ENCODE data around the gene SPR. TPM values are rescaled to one million over a fixed set of nuclear protein-coding genes. Genes with fewer than 3 reads are reported as not detected.

The SPR gene
- total and polyA plus RNA-seq, 2 donors (not counting 1 experiment from before 2014, with no cell fraction given) = not detected

- H3K27me3 Mint-ChIP-seq = peaks cover 6% of the 10 kb centered on the region
- H3K4me3 Mint-ChIP-seq = no peak overlapping the region
- H3K36me3 ChIP-seq (replicated peaks in 1 of 2; ENCODE audit: control extremely low read depth in 1 of 2, control insufficient read depth in 1 of 2, extremely low read depth in 1 of 2, insufficient read depth in 2 of 2, low read length in 1 of 2) = no peaks in the 10 kb centered on the region
- H3K27ac Mint-ChIP-seq = no peak overlapping the region
- DNase-seq (no peak), ATAC-seq (ENCODE audit: low read depth) (no peak)
- no peak for TF ChIP-seq EZH2 (IDR thresholded peaks at IDR 0.05; ENCODE audit: borderline replicate concordance, insufficient read depth, low read depth, low read length, poor library complexity, severe bottlenecking)
- no peak for TF ChIP-seq CTCF (IDR thresholded peaks at IDR 0.05)
- no peaks in the 10 kb centered on the region for H3K4me1 Mint-ChIP-seq
- intact Hi-C loops (cut with micrococcal nuclease) = no loop called here
- CTCF ChIA-PET = no interaction called here
- H3K9me3 ChIP-seq (ENCODE audit: control extremely low read depth in 1 of 3, control insufficient read depth in 2 of 3, insufficient read depth in 1 of 3, low read length in 2 of 3) = no peaks in the 10 kb centered on the region
- WGBS (ENCODE audit: insufficient coverage) = 94% methylated on average over 4 of the region's 6 CpGs
- no peaks in the 10 kb centered on the region for H4K20me1 ChIP-seq (ENCODE audit: control insufficient read depth, insufficient read depth, low read length, poor library complexity, severe bottlenecking)
- H3K79me2 ChIP-seq (ENCODE audit: control insufficient read depth, insufficient read depth, low read length) = no peaks in the 10 kb centered on the region
- H2AFZ ChIP-seq (ENCODE audit: insufficient read depth, low read depth, low read length, poor library complexity, severe bottlenecking) = no peak overlapping the region
- H3K27me3 ChIP-seq (replicated peaks in 1 of 4; ENCODE audit: control extremely low read depth in 1 of 4, control insufficient read depth in 3 of 4, insufficient read depth in 4 of 4, low read length in 3 of 4) = no peaks in the 10 kb centered on the region
- POLR2A ChIA-PET = no interaction called here
- H3K9ac ChIP-seq (ENCODE audit: low read length) = no peak overlapping the region
- no peaks in the 10 kb centered on the region for H3K9me3 Mint-ChIP-seq (ENCODE audit: insufficient read depth)
- no peak overlapping the region for H3K4me3 ChIP-seq (ENCODE audit: control extremely low read depth in 1 of 5, extremely low read depth in 1 of 5, insufficient read depth in 1 of 5, low read depth in 2 of 5, low read length in 4 of 5)
- no peak overlapping the region for H3K4me2 ChIP-seq (replicated peaks; ENCODE audit: low read depth, low read length, poor library complexity, severe bottlenecking)
- no peak overlapping the region for H3K27ac ChIP-seq (ENCODE audit: low read length in 2 of 2)
- no peaks in the 10 kb centered on the region for H3K4me1 ChIP-seq (ENCODE audit: control insufficient read depth in 2 of 2, insufficient read depth in 2 of 2, low read length in 2 of 2)
These were observed 53.2 kb downstream of the SPR start for GRCh38 chr2:72940361-72940760.

- no peaks in the 10 kb centered on the region for H3K9me3 Mint-ChIP-seq (ENCODE audit: insufficient read depth)
- intact Hi-C loops (cut with micrococcal nuclease) = no loop called here
- no peaks in the 10 kb centered on the region for H3K9me3 ChIP-seq (ENCODE audit: control extremely low read depth in 1 of 3, control insufficient read depth in 2 of 3, insufficient read depth in 1 of 3, low read length in 2 of 3)
- H3K9ac ChIP-seq (ENCODE audit: low read length) = no peak overlapping the region
- TF ChIP-seq CTCF (IDR thresholded peaks at IDR 0.05) = no peak
- no peak for TF ChIP-seq EZH2 (IDR thresholded peaks at IDR 0.05; ENCODE audit: borderline replicate concordance, insufficient read depth, low read depth, low read length, poor library complexity, severe bottlenecking)
- no peaks in the 10 kb centered on the region for H3K79me2 ChIP-seq (ENCODE audit: control insufficient read depth, insufficient read depth, low read length)
- no peak for ATAC-seq (ENCODE audit: low read depth)
- H2AFZ ChIP-seq (ENCODE audit: insufficient read depth, low read depth, low read length, poor library complexity, severe bottlenecking) = no peak overlapping the region
- no peaks in the 10 kb centered on the region for H3K36me3 ChIP-seq (replicated peaks in 1 of 2; ENCODE audit: control extremely low read depth in 1 of 2, control insufficient read depth in 1 of 2, extremely low read depth in 1 of 2, insufficient read depth in 2 of 2, low read length in 1 of 2)
- WGBS (ENCODE audit: insufficient coverage) = 88% methylated on average over 3 of the region's 6 CpGs
- no peaks in the 10 kb centered on the region for H3K27me3 ChIP-seq (replicated peaks in 1 of 4; ENCODE audit: control extremely low read depth in 1 of 4, control insufficient read depth in 3 of 4, insufficient read depth in 4 of 4, low read length in 3 of 4)
- H4K20me1 ChIP-seq (ENCODE audit: control insufficient read depth, insufficient read depth, low read length, poor library complexity, severe bottlenecking) = no peaks in the 10 kb centered on the region
- H3K27ac ChIP-seq (ENCODE audit: low read length in 2 of 2) = no peak overlapping the region
- H3K4me1 Mint-ChIP-seq = no peaks in the 10 kb centered on the region
- no peak overlapping the region for H3K27ac Mint-ChIP-seq
- H3K27me3 Mint-ChIP-seq = peaks cover 4% of the 10 kb centered on the region
- DNase-seq = no peak
- POLR2A ChIA-PET = no interaction called here
- H3K4me3 ChIP-seq (ENCODE audit: control extremely low read depth in 1 of 5, extremely low read depth in 1 of 5, insufficient read depth in 1 of 5, low read depth in 2 of 5, low read length in 4 of 5) = no peak overlapping the region
- H3K4me3 Mint-ChIP-seq = no peak overlapping the region
- H3K4me2 ChIP-seq (replicated peaks; ENCODE audit: low read depth, low read length, poor library complexity, severe bottlenecking) = no peak overlapping the region
- CTCF ChIA-PET = no interaction called here
- H3K4me1 ChIP-seq (ENCODE audit: control insufficient read depth in 2 of 2, insufficient read depth in 2 of 2, low read length in 2 of 2) = no peaks in the 10 kb centered on the region
These were observed 53.6 kb downstream of the SPR start for GRCh38 chr2:72940786-72941185.

Other genes starting within 250 kb of the SPR start
- gene EXOC6B, start 61.4 kb upstream of the SPR start, total RNA-seq = 22.3 and 22.6 TPM in 2 replicates
- gene EXOC6B, start 61.4 kb upstream of the SPR start, polyA plus RNA-seq = 2.4 and 4.8 TPM in 2 replicates
- gene EMX1, start 30.1 kb downstream of the SPR start, total RNA-seq = not detected in 2 replicates
- gene EMX1, start 30.1 kb downstream of the SPR start, polyA plus RNA-seq = not detected in 2 replicates
- gene SFXN5, start 184.3 kb downstream of the SPR start, total RNA-seq = 16.9 and 17.8 TPM in 2 replicates
- gene SFXN5, start 184.3 kb downstream of the SPR start, polyA plus RNA-seq = 6.9 and 8.0 TPM in 2 replicates
- gene RAB11FIP5, start 225.5 kb downstream of the SPR start, total RNA-seq = 4.6 and 5.1 TPM in 2 replicates
- 1.7 and 1.8 TPM in 2 replicates for gene RAB11FIP5, start 225.5 kb downstream of the SPR start, polyA plus RNA-seq

Data from B cell (primary cell).